Measurements from ENCODE around the gene TMPRSS13.

The TMPRSS13 gene

GRCh38 chr11:117851106-117851505 lies 78.1 kb downstream of the TMPRSS13 start:
- TF ChIP-seq, protein P1, sequence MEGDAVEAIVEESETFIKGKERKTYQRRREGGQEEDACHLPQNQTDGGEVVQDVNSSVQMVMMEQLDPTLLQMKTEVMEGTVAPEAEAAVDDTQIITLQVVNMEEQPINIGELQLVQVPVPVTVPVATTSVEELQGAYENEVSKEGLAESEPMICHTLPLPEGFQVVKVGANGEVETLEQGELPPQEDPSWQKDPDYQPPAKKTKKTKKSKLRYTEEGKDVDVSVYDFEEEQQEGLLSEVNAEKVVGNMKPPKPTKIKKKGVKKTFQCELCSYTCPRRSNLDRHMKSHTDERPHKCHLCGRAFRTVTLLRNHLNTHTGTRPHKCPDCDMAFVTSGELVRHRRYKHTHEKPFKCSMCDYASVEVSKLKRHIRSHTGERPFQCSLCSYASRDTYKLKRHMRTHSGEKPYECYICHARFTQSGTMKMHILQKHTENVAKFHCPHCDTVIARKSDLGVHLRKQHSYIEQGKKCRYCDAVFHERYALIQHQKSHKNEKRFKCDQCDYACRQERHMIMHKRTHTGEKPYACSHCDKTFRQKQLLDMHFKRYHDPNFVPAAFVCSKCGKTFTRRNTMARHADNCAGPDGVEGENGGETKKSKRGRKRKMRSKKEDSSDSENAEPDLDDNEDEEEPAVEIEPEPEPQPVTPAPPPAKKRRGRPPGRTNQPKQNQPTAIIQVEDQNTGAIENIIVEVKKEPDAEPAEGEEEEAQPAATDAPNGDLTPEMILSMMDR (IDR thresholded peaks at IDR 0.05; ENCODE audit: extremely low read depth, insufficient read depth, missing control alignments): no peak
- in situ Hi-C loops (cut with MboI; ENCODE audit: low pct_unique_long_range_greater_than_20kb, low sequenced_read_pairs, unreplicated experiment): loop anchor here (10.0 kb wide), 2 partner anchors 94 to 204 kb away; no protein-coding TSS in a partner anchor
- DNase-seq (ENCODE audit: low spot score): no peak
